OCI-LY3 (cell line): ENCODE results near the gene PDIA4.

Experiments
- H2AFZ ChIP-seq: fragments of 200-600, 300-600 bp; shearing (Covaris generic); 2 replicates; pipeline ENCODE4 v1.6.0; 2014; ENCODE audit warnings: antibody characterized with exemption, low read depth, low read length
- H3K27ac ChIP-seq: fragments of 200-600, 300-600 bp; sonication (generic); 2 replicates; pipeline ENCODE4 v1.5.1; 2014; ENCODE audit warnings: mild to moderate bottlenecking, low read length, moderate library complexity, mixed read lengths
- H3K27me3 ChIP-seq: fragments of 200-600, 300-600 bp; sonication (generic); 2 replicates; pipeline ENCODE4 v1.6.1; 2014; ENCODE audit warnings: low read depth, low read length, mixed read lengths
- H3K36me3 ChIP-seq: fragments of 200-600, 300-600 bp; sonication (generic); replicated peaks from 2 replicates; pipeline ENCODE3; 2014; ENCODE audit warnings: low read depth, low read length, mixed read lengths
- H3K4me1 ChIP-seq: fragments of 300-600, 200-600 bp; sonication (generic); 2 replicates; pipeline ENCODE4 v1.6.1; 2014; ENCODE audit warnings: low read length, mixed read lengths
- H3K4me2 ChIP-seq: fragments of 200-600, 300-600 bp; sonication (generic); 2 replicates; pipeline ENCODE4 v1.6.1; 2014; ENCODE audit warnings: low read length, mixed read lengths
- H3K4me3 ChIP-seq: fragments of 300-600, 200-600 bp; sonication (generic); 2 replicates; pipeline ENCODE4 v1.5.1; 2014; ENCODE audit warnings: antibody characterized with exemption, mild to moderate bottlenecking, low read length, moderate library complexity
- H3K79me2 ChIP-seq: fragments of 300-600, 200-600 bp; shearing (Covaris generic); 2 replicates; pipeline ENCODE4 v1.6.1; 2014; ENCODE audit warnings: mild to moderate bottlenecking, low read length, mixed read lengths
- H3K9ac ChIP-seq: fragments of 300-600, 200-600 bp; shearing (Covaris generic); 2 replicates; pipeline ENCODE4 v1.6.0; 2014; ENCODE audit warnings: mild to moderate bottlenecking, low read length, moderate library complexity
- H3K9me3 ChIP-seq: fragments of 200-600, 300-600 bp; shearing (Covaris generic); 2 replicates; pipeline ENCODE4 v1.6.1; 2014; ENCODE audit warnings: low read length, mixed read lengths; ENCODE audit not compliant: insufficient read depth
- H4K20me1 ChIP-seq: fragments of 200-600, 300-600 bp; sonication (generic); 2 replicates; pipeline ENCODE4 v1.6.1; 2016; ENCODE audit warnings: low read length, mixed read lengths; ENCODE audit not compliant: insufficient read depth
- EZH2phosphoT487 ChIP-seq: fragments of 200-600 bp; shearing (Covaris generic); IDR thresholded peaks from 2 replicates; pipeline ENCODE4 v1.6.1; 2018; ENCODE audit warnings: antibody characterized with exemption, mixed run types, low read depth
- TF ChIP-seq, protein P1 (sequence below): fragments of 200-600, 300-600 bp; sonication (generic); IDR thresholded peaks from 2 replicates; pipeline ENCODE4 v1.5.1; 2014; ENCODE audit warnings: antibody characterized with exemption, low read length, low read depth

The PDIA4 gene

GRCh38 chr7:149074116-149074885, 46.0 kb upstream of the PDIA4 start:
- H3K4me3 ChIP-seq, result no peak overlapping the region

DNA sequence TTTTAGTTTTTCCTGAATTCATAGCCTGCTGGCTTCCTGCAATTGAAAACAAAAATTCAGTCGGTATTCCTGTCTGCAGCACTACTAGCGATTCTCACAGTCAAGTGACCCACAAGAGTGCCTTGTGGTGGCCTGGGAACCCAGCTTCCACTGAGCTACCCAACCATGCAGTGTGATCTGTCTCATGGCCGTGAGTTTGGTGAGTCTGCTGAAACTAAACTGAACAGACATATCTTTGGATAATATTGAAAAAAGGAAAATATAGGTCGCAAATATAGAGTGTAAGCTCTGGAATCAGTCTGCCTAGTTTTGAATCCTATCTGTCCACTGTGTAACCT, 44.1 kb upstream of the PDIA4 start:
- no peaks in the 10 kb centered on the region for H3K79me2 ChIP-seq
- no peaks in the 10 kb centered on the region for H4K20me1 ChIP-seq
- H3K4me2 ChIP-seq, result no peak overlapping the region
- H3K36me3 ChIP-seq, result peaks cover 33% of the 10 kb centered on the region
- no peak overlapping the region for H3K4me3 ChIP-seq
- no peak overlapping the region for H3K27ac ChIP-seq
- no peak overlapping the region for H2AFZ ChIP-seq
- H3K4me1 ChIP-seq, result peaks cover 10% of the 10 kb centered on the region; the same call in 1 of the 2 replicates
- H3K27me3 ChIP-seq, result no peaks in the 10 kb centered on the region
- TF ChIP-seq, protein P1, sequence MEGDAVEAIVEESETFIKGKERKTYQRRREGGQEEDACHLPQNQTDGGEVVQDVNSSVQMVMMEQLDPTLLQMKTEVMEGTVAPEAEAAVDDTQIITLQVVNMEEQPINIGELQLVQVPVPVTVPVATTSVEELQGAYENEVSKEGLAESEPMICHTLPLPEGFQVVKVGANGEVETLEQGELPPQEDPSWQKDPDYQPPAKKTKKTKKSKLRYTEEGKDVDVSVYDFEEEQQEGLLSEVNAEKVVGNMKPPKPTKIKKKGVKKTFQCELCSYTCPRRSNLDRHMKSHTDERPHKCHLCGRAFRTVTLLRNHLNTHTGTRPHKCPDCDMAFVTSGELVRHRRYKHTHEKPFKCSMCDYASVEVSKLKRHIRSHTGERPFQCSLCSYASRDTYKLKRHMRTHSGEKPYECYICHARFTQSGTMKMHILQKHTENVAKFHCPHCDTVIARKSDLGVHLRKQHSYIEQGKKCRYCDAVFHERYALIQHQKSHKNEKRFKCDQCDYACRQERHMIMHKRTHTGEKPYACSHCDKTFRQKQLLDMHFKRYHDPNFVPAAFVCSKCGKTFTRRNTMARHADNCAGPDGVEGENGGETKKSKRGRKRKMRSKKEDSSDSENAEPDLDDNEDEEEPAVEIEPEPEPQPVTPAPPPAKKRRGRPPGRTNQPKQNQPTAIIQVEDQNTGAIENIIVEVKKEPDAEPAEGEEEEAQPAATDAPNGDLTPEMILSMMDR, result no peak
- TF ChIP-seq EZH2phosphoT487, result no peak
- H3K9ac ChIP-seq, result no peak overlapping the region
- no peaks in the 10 kb centered on the region for H3K9me3 ChIP-seq

More at GRCh38 chr7:149074116-149074885, 46.0 kb upstream of the PDIA4 start:
- Histone ChIP-seq H3K36me3 (peaks cover 29% of the 10 kb centered on the region), H2AFZ (no peak overlapping the region), H3K79me2 (no peaks in the 10 kb centered on the region), H4K20me1 (no peaks in the 10 kb centered on the region), H3K4me2 (no peak overlapping the region), H3K9me3 (no peaks in the 10 kb centered on the region), H3K9ac (no peak overlapping the region), H3K4me1 (peaks cover 10% of the 10 kb centered on the region; the same call in 1 of the 2 replicates), H3K27me3 (no peaks in the 10 kb centered on the region), H3K27ac (no peak overlapping the region)
- no peak for TF ChIP-seq EZH2phosphoT487
- TF ChIP-seq, protein P1, result no peak

DNA sequence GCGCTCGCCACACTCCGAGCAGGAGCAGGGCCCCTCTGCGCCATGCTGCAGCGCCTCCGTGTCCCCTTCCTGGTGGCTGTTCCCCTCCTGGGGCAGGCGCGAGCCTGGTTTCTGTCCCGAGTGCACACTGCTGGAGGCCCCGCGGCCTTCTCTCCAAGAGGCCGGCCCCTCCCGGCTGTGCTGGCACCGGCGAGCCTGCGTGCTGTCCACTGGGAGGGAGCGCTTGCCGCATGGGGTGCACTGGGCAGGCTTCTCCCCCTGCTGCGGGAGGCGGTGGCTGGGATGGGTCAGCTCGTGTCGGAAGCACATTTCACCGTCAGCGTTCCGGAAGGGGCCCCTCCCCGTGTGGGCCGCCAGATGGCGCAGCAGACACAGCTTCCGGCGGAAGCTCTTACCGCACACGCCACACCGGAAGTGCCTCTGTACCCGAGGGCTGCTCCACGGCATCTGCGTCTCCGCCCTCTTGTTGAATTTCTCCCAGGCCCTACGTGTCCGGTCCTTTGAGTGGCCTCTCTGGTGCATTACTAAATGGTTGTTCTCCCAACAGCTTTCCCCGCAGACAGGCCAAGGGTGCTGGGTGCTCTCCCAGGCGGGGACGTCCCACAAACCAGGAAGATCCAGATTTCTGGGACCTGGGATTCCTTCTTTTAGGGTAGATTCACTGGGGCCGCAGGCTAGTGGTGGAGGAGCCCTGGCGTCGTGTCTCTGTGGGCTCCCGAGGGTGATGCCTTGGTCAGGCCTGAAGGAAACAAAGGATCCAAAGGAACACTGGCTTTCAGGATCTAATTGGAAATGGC, 43.5 kb upstream of the PDIA4 start:
- TF ChIP-seq EZH2phosphoT487, result no peak
- TF ChIP-seq, protein P1, result no peak
- Histone ChIP-seq H3K4me1 (peaks cover 10% of the 10 kb centered on the region; the same call in 1 of the 2 replicates), H3K9ac (no peak overlapping the region), H3K4me3 (no peak overlapping the region), H3K27me3 (no peaks in the 10 kb centered on the region), H4K20me1 (no peaks in the 10 kb centered on the region), H2AFZ (no peak overlapping the region), H3K79me2 (no peaks in the 10 kb centered on the region), H3K36me3 (peaks cover 29% of the 10 kb centered on the region), H3K9me3 (no peaks in the 10 kb centered on the region), H3K27ac (no peak overlapping the region), H3K4me2 (no peak overlapping the region)

DNA sequence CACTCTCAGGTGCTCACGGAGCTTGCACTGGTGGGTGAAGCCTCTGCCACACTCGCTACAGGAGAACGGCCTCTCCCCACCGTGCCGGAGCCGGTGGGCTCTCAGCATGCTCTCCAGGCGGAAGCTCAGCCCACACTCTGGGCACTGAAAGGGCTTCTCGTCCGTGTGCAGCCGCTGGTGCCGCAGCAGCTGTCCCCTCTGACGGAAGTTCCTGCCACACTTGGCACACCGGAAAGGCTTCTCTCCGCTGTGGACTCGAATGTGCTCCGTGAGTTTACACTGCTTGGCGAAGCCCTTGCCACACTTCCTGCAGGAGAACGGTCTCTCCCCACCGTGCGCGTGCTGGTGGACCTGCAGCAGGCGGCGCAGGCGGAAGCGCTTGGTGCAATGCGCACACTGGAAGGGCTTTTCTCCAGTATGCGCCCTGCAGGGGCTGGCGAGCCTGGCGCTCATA, 42.9 kb upstream of the PDIA4 start:
- H4K20me1 ChIP-seq, result no peaks in the 10 kb centered on the region
- no peaks in the 10 kb centered on the region for H3K27me3 ChIP-seq
- TF ChIP-seq EZH2phosphoT487, result no peak
- TF ChIP-seq, protein P1, result no peak
- H3K79me2 ChIP-seq, result no peaks in the 10 kb centered on the region
- H3K4me1 ChIP-seq, result peaks cover 10% of the 10 kb centered on the region; the same call in 1 of the 2 replicates
- H3K9ac ChIP-seq, result no peak overlapping the region
- no peak overlapping the region for H2AFZ ChIP-seq
- H3K27ac ChIP-seq, result no peak overlapping the region
- H3K36me3 ChIP-seq, result peaks cover 27% of the 10 kb centered on the region
- H3K4me2 ChIP-seq, result no peak overlapping the region
- H3K4me3 ChIP-seq, result no peak overlapping the region
- no peaks in the 10 kb centered on the region for H3K9me3 ChIP-seq
